NCI-H82 (cell line): ENCODE results near the gene SOX8.

Source experiments
- DNase-seq: peaks from one replicate; lab custom pipeline; 2025; lab: John Stamatoyannopoulos, UW

SOX8 gene

GRCh38 chr16:1026784-1027500 is 45.4 kb downstream of the SOX8 start:
- no peak for DNase-seq

GRCh38 chr16:1027501-1027815 is 45.9 kb downstream of the SOX8 start:
- no peak for DNase-seq

GRCh38 chr16:1028056-1028455 is 46.5 kb downstream of the SOX8 start:
- DNase-seq = no peak

GRCh38 chr16:1028524-1029258 is 47.1 kb downstream of the SOX8 start:
- no peak for DNase-seq

- DNase-seq = no peak
These were observed 47.6 kb downstream of the SOX8 start for GRCh38 chr16:1029259-1029545.

- no peak for DNase-seq
These were observed 48.9 kb downstream of the SOX8 start for GRCh38 chr16:1030473-1030901.

GRCh38 chr16:1031666-1032065 is 50.1 kb downstream of the SOX8 start:
- no peak for DNase-seq

- DNase-seq = no peak
These were observed 51.0 kb downstream of the SOX8 start for GRCh38 chr16:1032607-1033006.

GRCh38 chr16:1033128-1033679 is 51.6 kb downstream of the SOX8 start:
- no peak for DNase-seq

- DNase-seq = no peak
These were observed 52.9 kb downstream of the SOX8 start for GRCh38 chr16:1034230-1035065.

GRCh38 chr16:1035066-1035415 is 53.5 kb downstream of the SOX8 start:
- no peak for DNase-seq

GRCh38 chr16:1036166-1036565 is 54.6 kb downstream of the SOX8 start:
- DNase-seq = no peak
